HepG2 (cell line): ENCODE results near the gene DNAH9. TPM values are rescaled to one million over a fixed set of nuclear protein-coding genes. Genes with fewer than 3 reads are reported as not detected.

Experiments
- ATAC-seq: fragments of 200-7000 bp; cut with Tn5 transposase; 3 replicates; pipeline ENCODE4 v1.9.1; 2020; ENCODE audit warnings: mild to moderate bottlenecking, moderate library complexity
- BruUV-seq: library from RNA; stranded (reverse); fragments of 400-500 nt; replicated peaks from 2 replicates; lab custom pipeline; 2021; lab: Mats Ljungman, UMichigan
- CTCF ChIA-PET: fragments of 300-600 bp; formaldehyde crosslinking; extraction: SDS; loops from one replicate; lab custom pipeline; 2021; ENCODE audit warnings: low total read pairs, inconsistent platforms, low intra/inter-chr PET ratio; lab: Yijun Ruan, JAX
- POLR2A ChIA-PET: fragments of 350-600 bp; sonication (Branson Sonifier 250); formaldehyde crosslinking; loops from one replicate; lab custom pipeline; 2020; ENCODE audit warnings: antibody characterized with exemption, inconsistent platforms; lab: Yijun Ruan, JAX
- DNase-seq: peaks from one replicate; pipeline ENCODE4 v3.0.0-alpha.2; 2015; ENCODE audit warnings: low spot score
- FAIRE-seq: peaks from 3 replicates; lab custom pipeline; 2011; peaks lifted over from hg19 to GRCh38; lab: Jason Lieb, UNC
- H2AFZ ChIP-seq: one replicate; pipeline ENCODE4 v1.6.1; 2011; ENCODE audit warnings: low read length, inconsistent platforms
- H3K27ac ChIP-seq: fragments of 300-600 bp; 3 replicates; pipeline ENCODE4 v1.8.0; 2011; ENCODE audit warnings: mixed run types, mild to moderate bottlenecking, mixed read lengths, low read length, inconsistent platforms; ENCODE audit not compliant: insufficient read depth; ENCODE audit errors: extremely low read length
- H3K27me3 ChIP-seq, 2 experiments: fragments of 200-600 bp in 1 of 2; 2 replicates in 1 of 2; 3 replicates in 1 of 2; pipeline versions ENCODE4 v1.6.0 to v1.8.0; 2011; ENCODE audit warnings: low read length in 2 of 2, mild to moderate bottlenecking in 2 of 2, moderate library complexity in 2 of 2, inconsistent platforms in 1 of 2; ENCODE audit not compliant: insufficient read depth in 2 of 2, control insufficient read depth in 1 of 2
- H3K36me3 ChIP-seq, 2 experiments: fragments of 200-600 bp in 1 of 2; replicated peaks in 1 of 2; 2 replicates in 1 of 2; 3 replicates in 1 of 2; pipeline versions ENCODE4 v1.5.1 to v1.8.0; 2011; ENCODE audit warnings: low read length in 2 of 2, inconsistent platforms in 1 of 2; ENCODE audit not compliant: insufficient read depth in 2 of 2, control insufficient read depth in 1 of 2
- H3K4me1 ChIP-seq: 2 replicates; pipeline ENCODE4 v1.5.1; 2012; ENCODE audit warnings: low read length, inconsistent platforms; ENCODE audit not compliant: insufficient read depth
- H3K4me2 ChIP-seq: 2 replicates; pipeline ENCODE4 v1.6.0; 2011; ENCODE audit warnings: low read depth, low read length, inconsistent platforms
- H3K4me3 ChIP-seq, 3 experiments: fragments of 200-600 bp in 1 of 3; sonication (generic), shearing (Covaris generic) in 1 of 3; replicated peaks in 1 of 3; 2 replicates each; pipeline ENCODE4 v1.5.1; 2011 to 2016; ENCODE audit warnings: low read length in 3 of 3, inconsistent platforms in 2 of 3, low read depth in 2 of 3, mild to moderate bottlenecking in 2 of 3, control low read depth in 1 of 3, mixed read lengths in 1 of 3; ENCODE audit not compliant: insufficient read depth in 1 of 3
- H3K79me2 ChIP-seq: one replicate; pipeline ENCODE4 v1.6.1; 2011; ENCODE audit warnings: low read length, inconsistent platforms; ENCODE audit not compliant: insufficient read depth
- H3K9ac ChIP-seq: 2 replicates; pipeline ENCODE4 v1.6.0; 2011; ENCODE audit warnings: mild to moderate bottlenecking, low read depth, low read length, inconsistent platforms; ENCODE audit not compliant: insufficient read depth
- H3K9me3 ChIP-seq: 2 replicates; pipeline ENCODE4 v1.5.1; 2012; ENCODE audit warnings: mild to moderate bottlenecking, low read length
- H4K20me1 ChIP-seq: 2 replicates; pipeline ENCODE4 v1.6.0; 2011; ENCODE audit warnings: inconsistent platforms, mild to moderate bottlenecking, low read length, moderate library complexity; ENCODE audit not compliant: insufficient read depth
- E2F2 ChIP-seq: sonication (generic); formaldehyde crosslinking; IDR thresholded peaks from 2 replicates; pipeline ENCODE4 v1.4.0; 2020; ENCODE audit warnings: missing genetic modification reagents, borderline replicate concordance
- E2F5 ChIP-seq: sonication (generic); formaldehyde crosslinking; conservative IDR thresholded peaks from 2 replicates; pipeline ENCODE4 v1.4.0; 2020; ENCODE audit warnings: missing genetic modification reagents
- ELF1 ChIP-seq: sonication (generic); formaldehyde crosslinking; IDR thresholded peaks from 2 replicates; pipeline ENCODE4 v1.4.0; 2020; ENCODE audit warnings: missing genetic modification reagents
- FUBP1 ChIP-seq: sonication (generic); formaldehyde crosslinking; IDR thresholded peaks from 2 replicates; pipeline ENCODE4 v1.5.1; 2020; ENCODE audit warnings: missing genetic modification reagents, mild to moderate bottlenecking, borderline replicate concordance
- GPN1 ChIP-seq: sonication (generic); formaldehyde crosslinking; IDR thresholded peaks from 2 replicates; pipeline ENCODE4 v1.5.1; 2020; ENCODE audit warnings: missing genetic modification reagents, borderline replicate concordance
- NR2C2 ChIP-seq: sonication (generic); formaldehyde crosslinking; IDR thresholded peaks from 2 replicates; pipeline ENCODE4 v1.4.0; 2020; ENCODE audit warnings: missing genetic modification reagents, mild to moderate bottlenecking, moderate library complexity, borderline replicate concordance
- PAWR ChIP-seq: sonication (generic); formaldehyde crosslinking; IDR thresholded peaks from 2 replicates; pipeline ENCODE4 v1.4.0; 2020; ENCODE audit warnings: missing genetic modification reagents, mild to moderate bottlenecking, borderline replicate concordance
- SIN3A ChIP-seq: IDR thresholded peaks from 2 replicates; pipeline ENCODE4 v1.6.1; 2011; ENCODE audit warnings: low read depth, mild to moderate bottlenecking, control low read depth, low read length, borderline replicate concordance
- TAF1 ChIP-seq: sonication (generic); formaldehyde crosslinking; IDR thresholded peaks from 2 replicates; pipeline ENCODE4 v1.4.0; 2020; ENCODE audit warnings: missing genetic modification reagents
- TCF7 ChIP-seq: sonication (generic); IDR thresholded peaks from 2 replicates; pipeline ENCODE4 v1.6.1; 2016; ENCODE audit warnings: antibody characterized with exemption, low read depth
- ZFX ChIP-seq: sonication (generic); formaldehyde crosslinking; IDR thresholded peaks from 2 replicates; pipeline ENCODE4 v1.4.0; 2020; ENCODE audit warnings: mild to moderate bottlenecking, low read depth, missing genetic modification reagents, moderate library complexity
- ZMYM4 ChIP-seq: sonication (generic); formaldehyde crosslinking; IDR thresholded peaks from 2 replicates; pipeline ENCODE4 v1.8.1; 2023; ENCODE audit warnings: mild to moderate bottlenecking, missing genetic modification reagents
- ZNF20 ChIP-seq: sonication (generic); formaldehyde crosslinking; IDR thresholded peaks from 2 replicates; pipeline ENCODE4 v1.4.0; 2020; ENCODE audit warnings: mild to moderate bottlenecking, moderate library complexity, missing genetic modification reagents
- ZNF512 ChIP-seq: sonication (generic); formaldehyde crosslinking; IDR thresholded peaks from 2 replicates; pipeline ENCODE4 v1.4.0; 2020; ENCODE audit warnings: mild to moderate bottlenecking, missing genetic modification reagents
- ZNF720 ChIP-seq: sonication (generic); formaldehyde crosslinking; IDR thresholded peaks from 2 replicates; pipeline ENCODE4 v1.4.0; 2020; ENCODE audit warnings: missing genetic modification reagents
- ZNF740 ChIP-seq: sonication (generic); formaldehyde crosslinking; IDR thresholded peaks from 2 replicates; pipeline ENCODE4 v1.4.0; 2020; ENCODE audit warnings: missing genetic modification reagents
- WGBS: methylation state at CpG from one replicate; pipeline ENCODE4 v1.1.6; 2017; ENCODE audit warnings: low lambda C conversion rate; 5-methylcytosine and 5-hydroxymethylcytosine counted together
- in situ Hi-C: cut with HindIII; loops from 2 replicates; pipeline ENCODE4 v1.10.0; 2017; ENCODE audit warnings: low pct_unique_long_range_greater_than_20kb; ENCODE audit not compliant: extremely low pct_ligation_motif_present
- intact Hi-C: fragments of 100-400 bp; cut with micrococcal nuclease; formaldehyde crosslinking; loops from one replicate; pipeline ENCODE4 v1.10.0; 2022; ENCODE audit not compliant: unreplicated experiment
- polyA plus RNA-seq, 8 experiments: library from polyadenylated mRNA; depleted of rRNA in 3 of 8; stranded (reverse) in 7 of 8; unstranded in 1 of 8; fragments of >200 nt; fragmentation: Illumina TruSeq in 4 of 8; extraction: Trizol in 4 of 8; gene quantifications; 2 replicates each; pipeline versions ENCODE4 v1.2.1 to v1.2.3, GENCODE V29; 2011 to 2016; ENCODE audit warnings: low read depth in 4 of 8, missing spikeins in 1 of 8, mixed read lengths in 1 of 8; ENCODE audit not compliant: insufficient read depth in 1 of 8
- total RNA-seq, 5 experiments: library from RNA; depleted of rRNA; stranded (reverse); fragments of >200 nt; fragmentation: Illumina TruSeq; extraction: Trizol; gene quantifications; 2 replicates each; pipeline ENCODE4 v1.2.3, GENCODE V29; 2016; ENCODE audit warnings: low read depth in 1 of 5
- TF ChIP-seq, protein P1 (sequence below): sonication (generic); formaldehyde crosslinking; IDR thresholded peaks from 2 replicates; pipeline ENCODE4 v1.8.0; 2022; ENCODE audit warnings: mild to moderate bottlenecking, missing genetic modification reagents, borderline replicate concordance

Gene DNAH9
- total and polyA plus RNA-seq, 2 of the 13 experiments (the other 11 are each of a cell fraction or from before 2014, with no cell fraction given), result not detected

DNA sequence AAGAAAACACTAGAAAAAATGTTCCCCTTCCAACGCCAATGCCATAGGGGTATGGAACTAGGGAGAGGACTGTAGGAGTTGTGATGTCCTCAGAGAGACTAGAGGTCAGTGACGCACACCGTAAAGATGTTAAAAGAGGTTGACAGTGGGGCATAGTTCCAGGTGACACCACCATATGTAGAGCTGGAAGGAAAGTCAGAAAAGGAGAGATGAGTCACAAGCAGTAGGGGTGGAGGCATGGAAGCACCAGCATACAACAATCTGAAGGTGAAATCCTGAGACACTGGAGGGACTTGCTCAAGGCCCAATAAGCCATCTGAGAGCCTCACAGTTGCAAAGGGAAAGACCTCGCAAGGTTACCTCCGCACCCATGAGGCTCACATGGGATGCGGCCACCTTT is 323.0 kb downstream of the DNAH9 start (continued):
- TF ChIP-seq SIN3A (no peak), TAF1 (no peak), NR2C2 (CRISPR knock-in tag) (no peak), ZNF720 (CRISPR knock-in tag) (no peak)

DNA sequence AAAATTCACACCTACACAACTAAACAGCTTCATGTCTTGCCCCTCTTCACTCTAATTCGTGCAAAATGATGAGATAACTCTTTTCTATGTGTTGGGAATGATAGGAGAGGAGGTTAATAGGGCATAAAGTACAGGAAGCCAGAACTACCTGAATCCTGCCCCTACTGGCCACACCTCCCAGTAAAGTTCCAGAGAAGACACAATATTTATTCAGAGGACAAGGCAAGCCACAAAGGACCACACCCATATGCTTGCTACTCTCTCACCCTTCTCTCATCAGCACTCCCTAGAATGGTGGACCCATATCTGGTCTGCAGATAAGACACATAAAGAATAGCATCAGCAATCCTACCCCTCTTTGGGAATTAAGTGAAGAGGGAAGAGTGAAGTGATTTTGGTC is 324.4 kb downstream of the DNAH9 start:
- no peak overlapping the region for H3K9ac ChIP-seq
- no peak for ATAC-seq
- intact Hi-C loops, result no loop called here
- TF ChIP-seq ELF1 (no peak), GPN1 (CRISPR knock-in tag) (no peak), ZMYM4 (CRISPR knock-in tag) (no peak), E2F5 (CRISPR knock-in tag) (no peak), E2F2 (CRISPR knock-in tag) (no peak), FUBP1 (no peak), ZFX (no peak), PAWR (no peak), ZNF512 (CRISPR knock-in tag) (no peak), TCF7 (no peak), ZNF20 (no peak), ZNF740 (CRISPR knock-in tag) (no peak)
- TF ChIP-seq, protein P1, sequence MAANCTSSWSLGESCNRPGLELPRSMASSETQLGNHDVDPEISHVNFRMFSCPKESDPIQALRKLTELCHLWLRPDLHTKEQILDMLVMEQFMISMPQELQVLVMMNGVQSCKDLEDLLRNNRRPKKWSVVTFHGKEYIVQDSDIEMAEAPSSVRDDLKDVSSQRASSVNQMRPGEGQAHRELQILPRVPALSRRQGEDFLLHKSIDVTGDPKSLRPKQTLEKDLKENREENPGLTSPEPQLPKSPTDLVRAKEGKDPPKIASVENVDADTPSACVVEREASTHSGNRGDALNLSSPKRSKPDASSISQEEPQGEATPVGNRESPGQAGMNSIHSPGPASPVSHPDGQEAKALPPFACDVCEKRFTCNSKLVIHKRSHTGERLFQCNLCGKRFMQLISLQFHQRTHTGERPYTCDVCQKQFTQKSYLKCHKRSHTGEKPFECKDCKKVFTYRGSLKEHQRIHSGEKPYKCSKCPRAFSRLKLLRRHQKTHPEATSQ (CRISPR knock-in tag), result no peak

More for the DNA sequence above, 324.4 kb downstream of the DNAH9 start:
- H3K4me3 ChIP-seq, result no peak overlapping the region
- WGBS, result 5% methylated on average over 1 of the region's 1 CpG
- ChIA-PET POLR2A (no interaction called here), CTCF (no interaction called here)
- H3K27me3 ChIP-seq, result no peaks in the 10 kb centered on the region; a peak in 1 of 5 replicates
- in situ Hi-C loops, result no loop called here
- FAIRE-seq (no peak), DNase-seq (no peak)
- no TSS peak for BruUV-seq
- H3K4me1 ChIP-seq, result no peaks in the 10 kb centered on the region
- no peaks in the 10 kb centered on the region for H4K20me1 ChIP-seq
- no peaks in the 10 kb centered on the region for H3K9me3 ChIP-seq
- H3K4me2 ChIP-seq, result no peak overlapping the region
- H3K36me3 ChIP-seq, result no peaks in the 10 kb centered on the region
- H3K27ac ChIP-seq, result no peak overlapping the region
- H3K79me2 ChIP-seq, result no peaks in the 10 kb centered on the region
- no peak overlapping the region for H2AFZ ChIP-seq
